Measurements from ENCODE around the gene TMEM151B.
"Not testable (repeated sequence)": the region's sequence is repeated elsewhere in the genome, so short reads cannot be mapped to it uniquely, and the experiment has no call there.

Gene TMEM151B

GRCh38 chr6:44328203-44328602, 58.0 kb downstream of the TMEM151B start:
- not testable (repeated sequence) for DNase-seq

GRCh38 chr6:44329858-44330257, 59.6 kb downstream of the TMEM151B start:
- no peak for DNase-seq

- no peak for DNase-seq
These were observed 62.3 kb downstream of the TMEM151B start for GRCh38 chr6:44332585-44332984.

- DNase-seq, result peak in 1 of 56 donors; percentile 4
These were observed 63.1 kb downstream of the TMEM151B start for GRCh38 chr6:44333273-44333919.

GRCh38 chr6:44333942-44334341, 63.7 kb downstream of the TMEM151B start:
- DNase-seq, result no peak

- no peak for DNase-seq
These were observed 65.4 kb downstream of the TMEM151B start for GRCh38 chr6:44335631-44336030.

GRCh38 chr6:44338228-44339122, 68.2 kb downstream of the TMEM151B start:
- peak in 38 of 56 donors; percentile 4 to 79 (median 28) for DNase-seq

- DNase-seq, result no peak
These were observed 69.1 kb downstream of the TMEM151B start for GRCh38 chr6:44339301-44339700.

GRCh38 chr6:44339763-44340625, 69.7 kb downstream of the TMEM151B start:
- no peak for DNase-seq

- no peak for DNase-seq
These were observed 71.0 kb downstream of the TMEM151B start for GRCh38 chr6:44341095-44341890.

GRCh38 chr6:44342052-44342451, 71.8 kb downstream of the TMEM151B start:
- peak in 17 of 56 donors; percentile 10 to 60 (median 32) for DNase-seq

GRCh38 chr6:44342489-44342888, 72.2 kb downstream of the TMEM151B start, which contains the start of gene SPATS1:
TSS of gene SPATS1 (plus strand) at chr6:44342650. CDS start at chr6:44343096, 446 bp downstream.
- DNase-seq, result peak in 12 of 56 donors; percentile 10 to 60 (median 28)

- not testable (repeated sequence) for DNase-seq
These were observed 76.6 kb downstream of the TMEM151B start for GRCh38 chr6:44346818-44347217.

GRCh38 chr6:44349904-44350649, 79.8 kb downstream of the TMEM151B start:
- DNase-seq, result no peak

- not testable (repeated sequence) for DNase-seq
These were observed 80.4 kb downstream of the TMEM151B start for GRCh38 chr6:44350650-44350994.

GRCh38 chr6:44352259-44352658, 82.0 kb downstream of the TMEM151B start:
- DNase-seq, result no peak

GRCh38 chr6:44353336-44353735, 83.1 kb downstream of the TMEM151B start:
- no peak for DNase-seq

- no peak for DNase-seq
These were observed 85.4 kb downstream of the TMEM151B start for GRCh38 chr6:44355640-44356039.

GRCh38 chr6:44356487-44356886, 86.2 kb downstream of the TMEM151B start:
- DNase-seq, result no peak

All from amygdala (tissue), 56 donors.